HK-2 (cell line): ENCODE results near the gene SECISBP2.

ENCODE experiments used
- DNase-seq: peaks from one replicate; pipeline ENCODE4 v3.0.0-alpha.2; 2018; ENCODE audit not compliant: unreplicated experiment

Gene SECISBP2

DNA sequence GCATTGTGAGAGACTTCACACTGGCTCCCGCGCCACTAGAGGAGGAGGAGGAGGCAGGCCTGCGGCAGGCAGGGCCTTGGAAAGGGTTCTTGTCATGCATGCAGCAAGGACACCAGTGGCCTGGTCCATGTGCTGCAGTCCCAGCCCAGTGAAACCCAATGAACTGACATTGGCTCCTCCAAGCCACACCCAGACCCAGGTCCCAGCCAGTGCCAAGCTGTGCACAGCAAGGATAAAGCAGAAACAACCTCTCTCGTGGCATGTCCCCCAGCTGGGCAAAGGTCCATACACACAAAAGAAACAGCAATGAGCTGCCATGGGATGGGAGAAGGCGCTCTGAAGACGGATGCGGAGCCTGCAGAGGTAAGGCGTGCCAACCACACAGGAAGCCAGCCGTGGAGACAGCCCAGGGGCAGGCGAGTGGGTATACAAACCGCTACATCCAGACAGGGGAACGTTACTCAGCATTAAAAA, 90.4 kb downstream of the SECISBP2 start:
- no peak for DNase-seq
